GOT3 (cell line): Measurements from ENCODE around the gene PAQR3.
"Not testable (repeated sequence)": the region's sequence is repeated elsewhere in the genome, so short reads cannot be mapped to it uniquely, and the experiment has no call there.

Source experiments
- DNase-seq: peaks from one replicate; lab custom pipeline; 2025; ENCODE audit warnings: mixed read lengths; lab: John Stamatoyannopoulos, UW

Gene PAQR3

DNA sequence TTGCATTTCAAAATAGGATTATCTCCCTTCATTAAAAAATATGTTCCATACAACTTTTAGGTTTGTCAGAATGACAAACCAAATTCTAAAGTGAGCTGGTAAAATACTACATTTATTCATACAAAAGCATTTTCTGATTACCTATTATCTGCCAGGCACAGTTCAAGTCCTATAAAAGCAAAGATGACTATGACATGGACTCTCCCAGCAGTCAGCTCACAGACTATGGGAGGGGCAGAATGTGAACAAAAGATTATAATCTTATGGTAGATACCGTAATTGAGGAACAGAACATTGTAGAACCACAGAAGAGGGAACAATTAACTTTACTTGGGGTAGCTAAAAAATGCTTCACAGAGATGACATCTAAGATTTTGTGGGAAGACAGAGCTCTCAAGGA, 12.4 kb downstream of the PAQR3 start:
- DNase-seq = no peak

DNA sequence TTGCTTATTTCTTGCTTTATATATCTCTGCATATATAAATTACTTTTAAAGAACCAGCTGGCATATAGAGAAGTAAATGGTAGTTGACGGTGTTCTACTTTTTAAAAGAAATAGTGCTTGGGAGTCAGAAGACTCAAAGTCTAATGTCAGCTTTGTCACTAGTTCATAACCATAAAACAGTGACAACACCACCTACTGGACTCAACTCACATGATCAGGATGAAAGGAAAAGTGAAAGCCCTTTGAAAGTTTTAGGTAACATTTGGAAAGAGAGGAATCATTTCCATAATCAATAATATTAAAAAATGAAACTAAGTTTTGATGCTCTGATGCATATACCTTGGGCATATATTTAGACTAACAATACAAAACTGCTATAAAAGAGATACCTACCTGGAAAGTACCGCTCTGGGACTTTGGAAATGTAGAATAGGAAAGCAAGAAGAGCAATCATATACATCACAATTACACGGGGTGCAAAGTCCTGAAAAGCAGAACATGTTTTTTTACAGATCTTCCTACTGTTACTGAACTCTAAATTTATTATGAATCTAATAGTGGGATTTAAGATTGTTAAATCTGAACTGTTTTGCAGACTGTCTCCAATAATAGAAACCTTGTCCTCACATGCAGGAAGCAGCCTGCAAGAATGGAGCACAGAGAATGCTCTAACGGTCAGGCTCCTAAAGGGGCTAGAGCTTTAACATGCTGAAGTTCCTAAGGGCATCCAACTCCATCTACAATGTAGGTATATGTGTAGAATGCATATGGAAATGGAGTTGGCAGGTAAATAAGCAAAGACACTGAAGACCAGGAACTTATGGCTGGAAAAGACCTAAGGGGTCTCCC, 15.6 kb downstream of the PAQR3 start:
- DNase-seq = no peak

DNA sequence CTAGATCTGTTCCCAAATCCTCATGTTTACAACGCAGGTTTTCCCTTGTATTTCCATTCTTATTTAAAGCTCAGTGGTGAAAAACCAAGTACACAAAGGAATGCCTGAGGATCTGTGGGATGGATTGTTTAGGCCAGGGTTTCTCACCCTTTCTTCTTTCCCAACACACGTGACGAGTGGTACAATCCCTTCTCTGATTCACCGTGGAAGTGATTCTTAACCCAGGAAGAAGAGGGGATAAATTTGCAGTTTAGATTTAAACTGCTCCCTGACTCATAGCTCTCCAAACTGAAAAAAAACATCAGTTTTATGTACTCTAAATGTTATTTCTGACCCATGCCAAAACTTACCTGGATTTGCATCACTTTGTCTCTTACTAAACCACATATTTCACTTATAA, 17.0 kb downstream of the PAQR3 start:
- DNase-seq = no peak

DNA sequence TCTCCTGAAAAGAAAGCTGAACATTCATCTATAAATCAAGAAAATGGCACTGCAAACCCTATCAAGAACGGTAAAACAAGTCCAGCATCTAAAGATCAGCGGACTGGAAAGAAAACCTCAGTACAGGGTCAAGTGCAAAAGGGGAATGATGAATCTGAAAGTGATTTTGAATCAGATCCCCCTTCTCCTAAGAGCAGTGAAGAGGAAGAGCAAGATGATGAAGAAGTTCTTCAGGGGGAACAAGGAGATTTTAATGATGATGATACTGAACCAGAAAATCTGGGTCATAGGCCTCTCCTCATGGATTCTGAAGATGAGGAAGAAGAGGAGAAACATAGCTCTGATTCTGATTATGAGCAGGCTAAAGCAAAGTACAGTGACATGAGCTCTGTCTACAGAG, 28.6 kb downstream of the PAQR3 start:
- no peak for DNase-seq

DNA sequence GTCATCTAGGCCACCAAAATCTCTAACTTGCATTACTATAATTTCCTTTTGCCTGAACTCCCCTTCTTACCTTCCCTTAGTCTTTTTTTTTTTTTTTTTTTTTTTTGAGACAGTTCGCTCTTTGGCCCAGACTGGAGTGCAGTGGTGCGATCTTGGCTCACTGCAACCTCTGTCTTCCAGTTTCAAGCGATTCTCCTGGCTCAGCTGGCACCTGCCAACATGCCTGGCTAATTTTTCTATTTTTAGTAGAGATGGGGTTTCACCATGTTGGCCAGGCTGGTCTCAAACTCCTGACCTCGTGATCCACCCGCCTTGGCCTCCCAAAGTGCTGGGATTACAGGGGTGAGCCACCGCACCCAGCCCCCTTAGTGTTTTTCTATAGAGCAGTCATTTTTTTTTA, 30.3 kb downstream of the PAQR3 start:
- DNase-seq = not testable (repeated sequence)

DNA sequence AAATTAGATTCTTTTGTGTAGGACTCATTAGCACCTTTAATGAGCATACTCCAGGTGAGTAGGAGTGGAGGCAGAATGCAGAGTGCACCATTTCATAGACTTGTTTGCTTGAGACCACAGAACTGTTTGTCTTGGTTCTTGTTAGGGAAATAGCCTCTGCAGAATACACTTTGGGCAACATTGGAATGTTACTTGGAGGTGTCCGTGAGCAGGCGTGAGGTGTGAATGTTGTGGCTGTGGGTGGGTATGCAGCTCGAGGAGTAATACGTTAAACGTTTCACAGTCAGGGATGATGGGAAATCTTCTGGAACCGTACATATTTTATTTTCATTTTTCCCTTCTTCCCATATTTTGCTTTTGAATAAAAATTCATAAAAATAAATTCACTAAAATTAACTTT, 31.6 kb downstream of the PAQR3 start:
- no peak for DNase-seq

- DNase-seq = no peak
These were observed 35.1 kb downstream of the PAQR3 start for GRCh38 chr4:78904143-78904542.

DNA sequence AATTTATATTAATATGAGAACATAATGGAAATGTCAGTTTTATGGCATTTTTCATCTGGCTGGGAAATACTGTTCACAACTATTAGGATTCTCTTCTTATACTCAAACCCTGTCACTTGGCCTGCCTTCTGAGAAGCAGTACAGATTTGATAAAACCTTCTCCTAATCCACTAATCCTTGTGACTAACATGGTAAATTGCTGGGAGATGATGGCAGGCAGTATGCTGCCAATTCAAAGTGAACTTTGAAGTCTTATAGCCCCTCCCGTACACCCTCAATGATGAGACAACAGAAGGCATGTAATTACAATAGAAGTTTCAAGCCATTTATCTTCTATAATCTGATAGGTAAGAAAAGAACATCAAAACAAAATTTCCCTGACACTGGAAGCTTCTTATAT, 36.9 kb downstream of the PAQR3 start:
- DNase-seq = no peak

- no peak for DNase-seq
These were observed 37.4 kb downstream of the PAQR3 start for GRCh38 chr4:78901882-78902281.

DNA sequence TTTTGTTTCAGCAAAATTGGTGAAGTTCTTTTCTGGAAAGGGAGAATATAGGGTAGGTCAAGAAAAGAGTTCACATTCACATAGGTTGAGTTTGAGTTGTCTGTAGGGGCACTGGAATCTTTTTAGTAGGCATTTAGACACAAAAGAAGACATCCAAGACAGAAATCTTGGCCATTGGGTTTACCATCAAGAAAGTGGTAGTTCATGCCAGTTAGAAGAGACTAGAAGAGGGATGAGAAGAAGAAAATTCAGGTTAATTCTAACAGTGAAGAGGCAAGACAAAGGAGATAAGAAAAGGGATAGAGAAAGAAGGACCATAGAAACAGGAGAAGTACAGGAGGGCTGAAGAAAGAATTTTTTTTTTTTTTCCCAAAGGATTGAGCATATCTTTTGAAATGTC, 39.9 kb downstream of the PAQR3 start:
- DNase-seq = no peak

DNA sequence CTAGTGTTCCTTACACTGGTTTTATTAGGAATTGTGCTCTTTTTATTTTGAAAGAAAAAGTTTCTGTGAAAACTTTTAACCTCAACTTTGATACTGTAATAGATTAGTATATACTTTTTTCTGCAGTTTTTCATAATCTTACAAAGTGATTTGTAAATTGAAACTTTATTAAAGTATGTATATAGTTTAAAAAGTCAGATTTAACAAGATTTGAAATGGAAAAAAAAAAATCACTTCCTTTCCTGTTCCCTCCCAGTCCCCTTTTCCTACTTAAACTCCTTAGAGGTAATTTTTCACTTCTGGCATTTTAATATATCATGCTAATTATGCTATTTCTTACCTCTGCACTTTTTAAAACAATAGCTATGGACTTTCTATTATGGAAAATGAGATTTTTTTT, 49.3 kb downstream of the PAQR3 start:
- DNase-seq = no peak

DNA sequence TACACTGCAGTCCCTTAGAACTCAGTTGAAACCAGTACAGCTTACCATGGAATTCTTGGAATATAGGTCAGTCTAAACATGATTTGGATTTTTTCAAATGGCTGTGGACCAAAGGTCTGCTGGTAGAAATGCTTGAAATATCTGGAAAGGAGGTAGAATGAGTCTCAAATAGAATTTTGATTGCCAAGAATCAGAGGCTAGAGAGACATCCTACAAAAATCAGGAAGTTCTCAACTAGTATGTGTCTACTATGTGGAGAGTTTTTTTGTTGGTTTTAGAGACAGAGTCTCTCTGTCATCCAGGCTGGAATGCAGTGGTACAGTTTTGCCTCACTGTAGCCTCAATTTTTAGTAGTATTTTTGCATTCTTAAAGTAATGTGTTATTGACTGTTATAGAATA, 53.6 kb downstream of the PAQR3 start:
- DNase-seq = no peak

DNA sequence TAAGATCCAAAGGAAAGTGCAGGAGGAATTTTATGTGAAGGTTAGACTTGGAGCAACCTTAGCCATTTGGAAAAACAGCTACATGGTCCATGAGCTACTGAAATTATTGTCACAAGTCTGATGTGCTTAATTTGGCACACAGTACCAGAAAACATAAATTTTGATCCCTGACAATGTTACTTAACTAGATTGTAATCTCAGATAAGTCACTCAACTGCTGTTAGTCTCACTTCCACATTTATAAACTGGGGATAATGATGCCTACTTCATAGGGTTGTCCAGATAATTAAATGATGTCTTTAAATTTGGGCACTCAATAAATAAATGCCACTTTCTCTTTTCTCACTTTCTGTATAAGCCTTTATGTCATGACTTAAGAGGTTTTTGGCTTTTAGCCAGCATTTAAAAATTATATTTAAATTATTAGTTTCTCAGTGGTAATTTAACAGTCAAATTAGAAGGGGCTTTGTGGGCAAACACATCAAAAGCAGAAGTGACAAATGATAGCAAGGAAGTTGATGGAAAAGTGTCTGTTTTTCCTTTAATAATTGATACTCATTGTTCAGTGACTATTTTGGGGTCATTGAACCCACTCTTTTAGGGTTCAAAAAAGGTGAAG, 58.3 kb downstream of the PAQR3 start:
- no peak for DNase-seq

DNA sequence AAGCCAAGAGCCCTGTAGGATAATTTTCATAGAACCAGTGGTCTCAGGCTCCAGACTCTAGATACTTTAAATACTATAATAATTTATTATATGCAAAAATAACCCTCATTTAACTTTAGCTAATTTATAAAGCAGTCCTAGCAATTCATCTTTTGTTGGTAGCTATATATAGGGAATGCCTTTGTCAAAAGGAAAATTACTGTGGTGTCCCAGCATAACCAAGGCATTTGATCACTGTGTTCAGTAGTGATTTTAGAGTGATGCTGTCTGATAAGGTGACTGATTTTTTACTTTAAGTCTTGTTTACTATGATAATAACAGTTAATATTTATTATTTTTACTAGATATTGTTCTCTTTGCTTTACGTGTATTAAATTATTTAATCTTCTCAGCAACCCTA, 61.2 kb downstream of the PAQR3 start:
- no peak for DNase-seq

GRCh38 chr4:78876568-78877320, 62.5 kb downstream of the PAQR3 start:
- DNase-seq = no peak

DNA sequence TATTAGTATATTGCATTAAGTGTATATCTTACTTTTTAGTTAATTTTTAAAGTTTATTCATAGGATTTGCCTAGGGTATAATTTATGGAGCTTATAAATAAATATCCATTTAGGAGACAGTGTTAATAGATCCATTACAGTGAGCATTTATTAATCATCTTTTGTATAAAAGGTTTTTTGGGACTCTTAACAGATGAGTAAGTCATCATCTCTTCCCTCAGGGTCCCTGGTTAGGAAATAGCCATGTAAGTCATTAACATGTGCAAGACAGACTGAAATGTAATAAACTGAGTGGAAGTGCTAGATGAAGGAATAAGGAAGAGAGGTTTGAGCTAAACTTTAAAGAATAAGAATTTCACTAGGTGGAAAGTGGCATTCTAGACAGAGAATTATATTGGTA, 69.2 kb downstream of the PAQR3 start:
- DNase-seq = no peak

DNA sequence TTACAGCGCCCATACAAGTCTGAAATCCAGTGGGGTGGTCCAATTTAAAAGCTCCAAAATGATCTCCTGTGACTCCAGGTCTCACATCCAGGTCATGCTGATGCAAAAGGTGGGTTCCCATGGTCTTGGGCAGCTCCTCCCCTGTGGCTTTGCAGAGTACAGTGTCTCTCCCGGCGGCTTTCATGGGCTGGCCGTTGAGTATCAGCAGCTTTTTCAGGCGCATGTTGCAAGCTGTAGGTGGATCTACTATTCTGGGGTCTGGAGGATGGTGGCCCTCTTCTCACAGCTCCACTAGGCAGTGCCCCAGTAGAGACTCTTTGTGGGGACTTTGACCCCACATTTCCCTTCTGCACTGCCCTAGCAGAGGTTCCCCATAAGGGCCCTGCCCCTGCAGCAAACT, 70.5 kb downstream of the PAQR3 start:
- DNase-seq = not testable (repeated sequence)

DNA sequence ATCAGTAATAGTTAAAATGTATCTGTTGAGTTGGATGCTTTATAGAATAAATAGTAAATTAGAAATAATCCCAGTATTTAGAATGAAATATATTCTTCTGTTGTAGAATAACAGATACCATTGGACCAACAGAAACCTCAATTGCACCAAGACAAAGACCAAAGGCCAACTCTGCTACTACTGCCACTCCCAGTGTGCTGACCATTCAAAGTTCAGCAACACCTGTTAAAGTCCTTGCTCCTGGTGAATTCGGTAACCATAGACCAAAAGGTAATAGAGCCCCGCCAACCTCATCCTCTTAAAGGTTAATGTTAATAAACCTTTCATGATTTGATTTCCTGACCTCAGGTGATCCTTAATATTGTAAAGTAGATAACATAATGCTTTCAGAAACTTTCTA, 73.8 kb downstream of the PAQR3 start:
- DNase-seq = no peak

DNA sequence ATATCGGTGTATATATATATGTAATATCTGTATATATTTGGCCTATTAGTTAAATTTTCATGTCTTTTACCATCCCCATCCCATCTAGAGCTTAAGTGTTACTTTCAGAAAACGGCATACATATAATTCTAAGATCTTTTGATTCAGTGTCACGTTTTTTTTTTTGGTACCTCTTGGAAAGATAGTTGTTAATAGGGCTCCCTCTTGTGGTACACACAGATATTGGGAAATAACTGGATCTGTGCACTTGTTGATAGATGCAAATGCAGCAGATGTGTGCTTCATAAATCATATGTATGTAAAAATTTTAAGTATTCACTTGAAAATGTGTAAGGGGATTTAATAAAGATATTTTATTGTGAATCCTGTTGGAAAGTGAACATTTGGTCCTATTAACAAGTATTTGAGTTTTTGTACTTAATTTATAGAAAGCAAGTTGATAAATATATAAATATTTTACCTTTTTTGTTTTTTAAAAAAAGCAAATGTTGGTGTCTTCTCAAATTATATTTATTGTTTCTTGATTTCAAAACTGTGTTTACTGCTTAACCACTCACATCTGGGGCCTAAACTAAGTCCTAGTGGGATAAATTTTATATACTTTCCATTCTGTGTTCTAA, 74.7 kb downstream of the PAQR3 start:
- DNase-seq = no peak

- DNase-seq = no peak
These were observed 75.2 kb downstream of the PAQR3 start for GRCh38 chr4:78863991-78864390.

GRCh38 chr4:78863254-78863869, 75.9 kb downstream of the PAQR3 start:
- DNase-seq = no peak

DNA sequence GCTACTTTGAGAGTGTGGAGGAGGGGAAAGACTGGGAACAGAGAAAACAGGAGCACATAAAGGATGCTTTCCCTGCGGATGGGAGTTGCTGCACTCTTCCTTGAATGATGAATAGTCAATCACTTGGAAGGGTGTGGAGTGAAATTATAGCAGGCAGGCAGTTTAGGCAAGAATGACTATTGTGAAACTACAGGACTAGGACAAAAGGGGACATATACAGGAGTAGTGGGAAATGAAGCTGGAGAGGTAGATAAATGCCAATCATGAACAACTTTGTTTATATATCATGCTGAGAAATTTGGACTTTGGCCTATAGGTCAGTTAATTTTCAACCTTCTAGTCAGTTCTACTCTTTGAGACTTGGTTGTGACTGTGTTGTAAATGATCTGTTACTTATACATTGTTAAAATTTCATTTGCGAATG, 76.9 kb downstream of the PAQR3 start:
- no peak for DNase-seq
